ENCODE measurements around the gene MRPL14. TPM values are rescaled to one million over a fixed set of nuclear protein-coding genes. Genes with fewer than 3 reads are reported as not detected.

MRPL14 gene
- total and polyA plus RNA-seq, 9 of the 15 experiments (the other 6 are each of a cell fraction or from before 2014, with no cell fraction given), result 126 to 424 (median 165) TPM

DNA sequence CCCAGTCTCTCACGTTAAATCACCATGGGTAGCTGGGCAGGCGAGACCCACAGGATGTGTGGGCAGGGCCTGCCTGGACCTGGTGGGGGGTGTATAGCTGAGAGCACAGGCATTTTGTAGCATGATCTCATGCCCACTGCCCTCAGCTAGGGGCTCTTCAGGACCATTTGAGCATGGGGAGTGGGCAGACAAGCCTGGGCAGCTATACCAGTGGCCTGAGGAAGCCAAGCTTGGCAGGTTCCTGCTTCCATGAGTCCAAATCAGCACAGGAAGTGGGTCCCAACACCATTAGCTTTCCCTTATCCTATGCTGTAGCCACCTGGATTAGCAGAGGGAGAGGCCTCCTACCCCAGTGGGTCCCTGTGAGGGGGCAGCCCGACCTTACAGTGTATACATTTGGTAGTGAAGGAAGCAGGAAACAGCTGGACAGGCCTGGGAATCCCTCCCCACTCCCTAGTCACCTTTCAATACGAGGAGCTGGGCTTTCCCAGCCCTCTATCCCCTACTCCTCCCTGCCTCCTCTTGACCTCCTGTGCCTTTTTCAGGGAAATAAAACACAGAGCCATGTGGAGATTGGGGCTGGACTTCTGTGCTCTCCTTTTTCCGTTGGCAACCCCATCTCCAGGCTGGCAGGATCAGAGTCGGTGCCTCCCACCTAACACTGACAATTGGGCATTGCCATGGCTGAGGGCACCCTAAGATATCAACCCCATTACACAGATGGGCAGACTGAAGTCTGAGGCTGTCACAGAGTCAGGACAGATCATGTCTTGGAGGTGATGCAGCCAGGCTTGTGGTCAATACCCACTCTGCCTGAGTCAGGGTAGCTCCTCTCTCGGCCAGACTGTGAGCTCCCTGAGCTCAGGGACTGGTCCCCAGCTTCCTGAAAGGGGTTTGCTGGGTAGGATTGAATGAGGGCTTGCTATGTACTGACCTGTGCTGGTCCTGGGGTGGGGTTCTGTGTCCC lies 59.8 kb downstream of the MRPL14 start (continued):
- TF ChIP-seq, protein P1, sequence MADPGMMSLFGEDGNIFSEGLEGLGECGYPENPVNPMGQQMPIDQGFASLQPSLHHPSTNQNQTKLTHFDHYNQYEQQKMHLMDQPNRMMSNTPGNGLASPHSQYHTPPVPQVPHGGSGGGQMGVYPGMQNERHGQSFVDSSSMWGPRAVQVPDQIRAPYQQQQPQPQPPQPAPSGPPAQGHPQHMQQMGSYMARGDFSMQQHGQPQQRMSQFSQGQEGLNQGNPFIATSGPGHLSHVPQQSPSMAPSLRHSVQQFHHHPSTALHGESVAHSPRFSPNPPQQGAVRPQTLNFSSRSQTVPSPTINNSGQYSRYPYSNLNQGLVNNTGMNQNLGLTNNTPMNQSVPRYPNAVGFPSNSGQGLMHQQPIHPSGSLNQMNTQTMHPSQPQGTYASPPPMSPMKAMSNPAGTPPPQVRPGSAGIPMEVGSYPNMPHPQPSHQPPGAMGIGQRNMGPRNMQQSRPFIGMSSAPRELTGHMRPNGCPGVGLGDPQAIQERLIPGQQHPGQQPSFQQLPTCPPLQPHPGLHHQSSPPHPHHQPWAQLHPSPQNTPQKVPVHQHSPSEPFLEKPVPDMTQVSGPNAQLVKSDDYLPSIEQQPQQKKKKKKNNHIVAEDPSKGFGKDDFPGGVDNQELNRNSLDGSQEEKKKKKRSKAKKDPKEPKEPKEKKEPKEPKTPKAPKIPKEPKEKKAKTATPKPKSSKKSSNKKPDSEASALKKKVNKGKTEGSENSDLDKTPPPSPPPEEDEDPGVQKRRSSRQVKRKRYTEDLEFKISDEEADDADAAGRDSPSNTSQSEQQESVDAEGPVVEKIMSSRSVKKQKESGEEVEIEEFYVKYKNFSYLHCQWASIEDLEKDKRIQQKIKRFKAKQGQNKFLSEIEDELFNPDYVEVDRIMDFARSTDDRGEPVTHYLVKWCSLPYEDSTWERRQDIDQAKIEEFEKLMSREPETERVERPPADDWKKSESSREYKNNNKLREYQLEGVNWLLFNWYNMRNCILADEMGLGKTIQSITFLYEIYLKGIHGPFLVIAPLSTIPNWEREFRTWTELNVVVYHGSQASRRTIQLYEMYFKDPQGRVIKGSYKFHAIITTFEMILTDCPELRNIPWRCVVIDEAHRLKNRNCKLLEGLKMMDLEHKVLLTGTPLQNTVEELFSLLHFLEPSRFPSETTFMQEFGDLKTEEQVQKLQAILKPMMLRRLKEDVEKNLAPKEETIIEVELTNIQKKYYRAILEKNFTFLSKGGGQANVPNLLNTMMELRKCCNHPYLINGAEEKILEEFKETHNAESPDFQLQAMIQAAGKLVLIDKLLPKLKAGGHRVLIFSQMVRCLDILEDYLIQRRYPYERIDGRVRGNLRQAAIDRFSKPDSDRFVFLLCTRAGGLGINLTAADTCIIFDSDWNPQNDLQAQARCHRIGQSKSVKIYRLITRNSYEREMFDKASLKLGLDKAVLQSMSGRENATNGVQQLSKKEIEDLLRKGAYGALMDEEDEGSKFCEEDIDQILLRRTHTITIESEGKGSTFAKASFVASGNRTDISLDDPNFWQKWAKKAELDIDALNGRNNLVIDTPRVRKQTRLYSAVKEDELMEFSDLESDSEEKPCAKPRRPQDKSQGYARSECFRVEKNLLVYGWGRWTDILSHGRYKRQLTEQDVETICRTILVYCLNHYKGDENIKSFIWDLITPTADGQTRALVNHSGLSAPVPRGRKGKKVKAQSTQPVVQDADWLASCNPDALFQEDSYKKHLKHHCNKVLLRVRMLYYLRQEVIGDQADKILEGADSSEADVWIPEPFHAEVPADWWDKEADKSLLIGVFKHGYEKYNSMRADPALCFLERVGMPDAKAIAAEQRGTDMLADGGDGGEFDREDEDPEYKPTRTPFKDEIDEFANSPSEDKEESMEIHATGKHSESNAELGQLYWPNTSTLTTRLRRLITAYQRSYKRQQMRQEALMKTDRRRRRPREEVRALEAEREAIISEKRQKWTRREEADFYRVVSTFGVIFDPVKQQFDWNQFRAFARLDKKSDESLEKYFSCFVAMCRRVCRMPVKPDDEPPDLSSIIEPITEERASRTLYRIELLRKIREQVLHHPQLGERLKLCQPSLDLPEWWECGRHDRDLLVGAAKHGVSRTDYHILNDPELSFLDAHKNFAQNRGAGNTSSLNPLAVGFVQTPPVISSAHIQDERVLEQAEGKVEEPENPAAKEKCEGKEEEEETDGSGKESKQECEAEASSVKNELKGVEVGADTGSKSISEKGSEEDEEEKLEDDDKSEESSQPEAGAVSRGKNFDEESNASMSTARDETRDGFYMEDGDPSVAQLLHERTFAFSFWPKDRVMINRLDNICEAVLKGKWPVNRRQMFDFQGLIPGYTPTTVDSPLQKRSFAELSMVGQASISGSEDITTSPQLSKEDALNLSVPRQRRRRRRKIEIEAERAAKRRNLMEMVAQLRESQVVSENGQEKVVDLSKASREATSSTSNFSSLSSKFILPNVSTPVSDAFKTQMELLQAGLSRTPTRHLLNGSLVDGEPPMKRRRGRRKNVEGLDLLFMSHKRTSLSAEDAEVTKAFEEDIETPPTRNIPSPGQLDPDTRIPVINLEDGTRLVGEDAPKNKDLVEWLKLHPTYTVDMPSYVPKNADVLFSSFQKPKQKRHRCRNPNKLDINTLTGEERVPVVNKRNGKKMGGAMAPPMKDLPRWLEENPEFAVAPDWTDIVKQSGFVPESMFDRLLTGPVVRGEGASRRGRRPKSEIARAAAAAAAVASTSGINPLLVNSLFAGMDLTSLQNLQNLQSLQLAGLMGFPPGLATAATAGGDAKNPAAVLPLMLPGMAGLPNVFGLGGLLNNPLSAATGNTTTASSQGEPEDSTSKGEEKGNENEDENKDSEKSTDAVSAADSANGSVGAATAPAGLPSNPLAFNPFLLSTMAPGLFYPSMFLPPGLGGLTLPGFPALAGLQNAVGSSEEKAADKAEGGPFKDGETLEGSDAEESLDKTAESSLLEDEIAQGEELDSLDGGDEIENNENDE (IDR thresholded peaks at IDR 0.05; ENCODE audit: low read depth, low read length), result no peak
- TF ChIP-seq ZBTB40 (IDR thresholded peaks at IDR 0.05) (no peak), ZBTB40 (CRISPR knock-in tag; IDR thresholded peaks at IDR 0.05) (no peak), ZNF175 (CRISPR knock-in tag; IDR thresholded peaks at IDR 0.05; ENCODE audit: low read depth) (0 out of 2 replicates have a peak, but pooled peaks have one; percentile 48)

Measured in K562 (cell line).